Uterus (tissue), 4 donors: ENCODE measurements around the gene SIDT1. TPM values are rescaled to one million over a fixed set of nuclear protein-coding genes. Genes with fewer than 3 reads are reported as not detected.

ENCODE experiments used
- DNase-seq, 2 donors: peaks; one replicate each; pipeline ENCODE4 v3.0.0-alpha.2; 2019 to 2020
- H3K27ac ChIP-seq, 2 donors: fragments of 200-600 bp; sonication (generic); 1 replicate in 1 of 2; 2 replicates in 1 of 2; pipeline ENCODE4 v1.5.1; 2016 to 2018
- H3K27me3 ChIP-seq, 2 donors: fragments of 200-600 bp; sonication (generic); one replicate each; pipeline ENCODE4 v1.5.1; 2018 to 2019; ENCODE audit warnings: control low read depth in 1 of 2
- H3K36me3 ChIP-seq, 2 donors: fragments of 200-600 bp; sonication (generic); one replicate each; pipeline ENCODE4 v1.5.1; 2019; ENCODE audit warnings: control low read depth in 1 of 2
- H3K4me1 ChIP-seq, 2 donors: fragments of 200-600 bp; sonication (generic); one replicate each; pipeline ENCODE4 v1.5.1; 2018 to 2019; ENCODE audit warnings: control low read depth in 1 of 2
- H3K4me3 ChIP-seq, 2 donors: fragments of 200-600 bp; sonication (generic); 1 replicate in 1 of 2; 2 replicates in 1 of 2; pipeline ENCODE4 v1.5.1; 2018 to 2019; ENCODE audit warnings: mild to moderate bottlenecking in 1 of 2
- H3K9me3 ChIP-seq, 2 donors: fragments of 200-600 bp; sonication (generic); one replicate each; pipeline ENCODE4 v1.5.1; 2019; ENCODE audit warnings: control low read depth in 1 of 2
- CTCF ChIP-seq, 4 experiments: fragments of 200-600 bp in 2 of 4; fragments of 450-650 bp in 2 of 4; sonication (generic) in 2 of 4; IDR thresholded peaks; one replicate each; pipeline ENCODE4 v1.5.1; 2016 to 2019; ENCODE audit warnings: antibody characterized with exemption in 4 of 4, mild to moderate bottlenecking in 2 of 4, moderate library complexity in 1 of 4
- POLR2A ChIP-seq, 2 donors: fragments of 450-650 bp; IDR thresholded peaks; one replicate each; pipeline ENCODE4 v1.6.1; 2016; ENCODE audit warnings: antibody characterized with exemption in 2 of 2, mild to moderate bottlenecking in 1 of 2, moderate library complexity in 1 of 2
- intact Hi-C: fragments of 100-400 bp; cut with DNase I; formaldehyde crosslinking; loops from one replicate; pipeline ENCODE4 v1.15.1; 2023; ENCODE audit warnings: low total_unique reads
- total RNA-seq, 4 donors: library from RNA; depleted of rRNA in 3 of 4; stranded (reverse); fragments of >200 nt in 3 of 4; gene quantifications; one replicate each; pipeline versions ENCODE4 v1.1.0 to v1.2.4, GENCODE V29; 2014 to 2023
- donor health status: DM: yes; HTN: yes; CAD: no.

Gene SIDT1
- total RNA-seq, 4 donors from 2014 or later: 1.8 to 3.7 TPM; not detected in 2

GRCh38 chr3:113597596-113598354 is 65.4 kb downstream of the SIDT1 start:
- Histone ChIP-seq H3K4me1 (no peaks in the 10 kb centered on the region), H3K4me3 (no peak overlapping the region), H3K36me3 (no peaks in the 10 kb centered on the region), H3K9me3 (no peaks in the 10 kb centered on the region), H3K27me3 (no peaks in the 10 kb centered on the region), H3K27ac (no peak overlapping the region)
- TF ChIP-seq POLR2A (IDR thresholded peaks at IDR 0.05) (no peak), CTCF (IDR thresholded peaks at IDR 0.05) (no peak)
- no peak for DNase-seq
- intact Hi-C loops: no loop called here

GRCh38 chr3:113600418-113601182 is 68.2 kb downstream of the SIDT1 start:
- peak in 1 of 2 donors; percentile 16 for DNase-seq
- no peak overlapping the region for H3K27ac ChIP-seq
- no peak overlapping the region for H3K4me3 ChIP-seq
- H3K4me1 ChIP-seq: no peaks in the 10 kb centered on the region
- intact Hi-C loops: no loop called here
- TF ChIP-seq CTCF (IDR thresholded peaks at IDR 0.05) (no peak), POLR2A (IDR thresholded peaks at IDR 0.05) (no peak)
- H3K27me3 ChIP-seq: no peaks in the 10 kb centered on the region
- no peaks in the 10 kb centered on the region for H3K9me3 ChIP-seq
- H3K36me3 ChIP-seq: no peaks in the 10 kb centered on the region

GRCh38 chr3:113601240-113601639 is 68.9 kb downstream of the SIDT1 start:
- TF ChIP-seq POLR2A (IDR thresholded peaks at IDR 0.05) (no peak), CTCF (IDR thresholded peaks at IDR 0.05) (no peak)
- Histone ChIP-seq H3K27me3 (no peaks in the 10 kb centered on the region), H3K36me3 (no peaks in the 10 kb centered on the region), H3K4me3 (no peak overlapping the region), H3K27ac (no peak overlapping the region), H3K4me1 (no peaks in the 10 kb centered on the region), H3K9me3 (no peaks in the 10 kb centered on the region)
- intact Hi-C loops: no loop called here
- DNase-seq: no peak

GRCh38 chr3:113602256-113602655 is 69.9 kb downstream of the SIDT1 start:
- Histone ChIP-seq H3K9me3 (no peaks in the 10 kb centered on the region), H3K4me1 (no peaks in the 10 kb centered on the region), H3K36me3 (no peaks in the 10 kb centered on the region), H3K27ac (no peak overlapping the region), H3K4me3 (no peak overlapping the region), H3K27me3 (no peaks in the 10 kb centered on the region)
- no peak for DNase-seq
- TF ChIP-seq POLR2A (IDR thresholded peaks at IDR 0.05): no peak
- TF ChIP-seq CTCF (IDR thresholded peaks at IDR 0.05): no peak
- intact Hi-C loops: no loop called here

- no peaks in the 10 kb centered on the region for H3K4me1 ChIP-seq
- no peak overlapping the region for H3K4me3 ChIP-seq
- no peak for DNase-seq
- H3K9me3 ChIP-seq: no peaks in the 10 kb centered on the region
- H3K27me3 ChIP-seq: no peaks in the 10 kb centered on the region
- no peaks in the 10 kb centered on the region for H3K36me3 ChIP-seq
- intact Hi-C loops: no loop called here
- TF ChIP-seq POLR2A (IDR thresholded peaks at IDR 0.05) (no peak), CTCF (IDR thresholded peaks at IDR 0.05) (no peak)
- no peak overlapping the region for H3K27ac ChIP-seq
Measured at GRCh38 chr3:113602836-113603235, 70.5 kb downstream of the SIDT1 start.
